ENCODE measurements around the gene ADGRL3.

The ADGRL3 gene

GRCh38 chr4:61877266-61877665, 677.1 kb downstream of the ADGRL3 start:
- intact Hi-C loops (cut with DNase I) = no loop called here
- no peak for DNase-seq

- DNase-seq = no peak
- intact Hi-C loops (cut with DNase I) = no loop called here
Measured at GRCh38 chr4:61877893-61878292, 677.8 kb downstream of the ADGRL3 start.

DNA sequence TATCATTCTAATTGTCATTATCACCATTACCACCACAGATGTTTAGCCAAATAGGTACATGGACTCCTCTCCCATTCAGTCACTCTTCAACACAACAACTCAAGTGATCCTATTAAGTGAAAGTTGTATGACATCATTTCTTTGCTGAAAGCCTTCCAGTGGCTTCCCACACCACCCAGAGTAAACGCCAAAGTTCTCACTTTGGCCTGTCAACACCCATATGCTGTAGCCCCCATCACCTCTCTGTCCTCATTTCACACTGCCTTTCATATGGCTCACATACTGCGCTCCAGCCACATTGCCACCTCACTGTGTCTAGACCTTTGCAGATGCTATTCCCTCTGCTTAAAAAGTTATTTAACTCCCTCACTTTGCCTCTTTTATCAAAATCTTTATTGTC, 682.3 kb downstream of the ADGRL3 start:
- no peak for DNase-seq
- intact Hi-C loops (cut with DNase I) = no loop called here

DNA sequence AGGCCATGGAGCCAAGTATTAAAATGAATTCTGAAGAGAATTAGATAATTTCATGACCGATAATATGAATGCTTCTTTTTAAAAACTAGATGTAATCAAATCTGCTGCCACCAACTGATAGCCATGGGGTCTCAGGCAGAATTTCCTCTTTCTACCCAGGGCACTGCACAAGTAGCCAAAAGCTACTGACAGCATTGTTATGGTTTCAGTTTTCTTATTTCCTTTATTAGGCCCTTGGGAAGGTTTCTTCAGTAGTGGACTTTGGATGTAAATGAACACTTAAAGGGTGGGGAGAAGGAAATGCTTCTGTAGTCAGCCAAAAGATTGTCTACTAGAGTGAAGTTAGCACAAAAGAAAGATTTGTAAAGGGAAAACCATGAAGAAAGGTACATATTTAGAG, 686.0 kb downstream of the ADGRL3 start:
- intact Hi-C loops (cut with DNase I) = no loop called here

DNA sequence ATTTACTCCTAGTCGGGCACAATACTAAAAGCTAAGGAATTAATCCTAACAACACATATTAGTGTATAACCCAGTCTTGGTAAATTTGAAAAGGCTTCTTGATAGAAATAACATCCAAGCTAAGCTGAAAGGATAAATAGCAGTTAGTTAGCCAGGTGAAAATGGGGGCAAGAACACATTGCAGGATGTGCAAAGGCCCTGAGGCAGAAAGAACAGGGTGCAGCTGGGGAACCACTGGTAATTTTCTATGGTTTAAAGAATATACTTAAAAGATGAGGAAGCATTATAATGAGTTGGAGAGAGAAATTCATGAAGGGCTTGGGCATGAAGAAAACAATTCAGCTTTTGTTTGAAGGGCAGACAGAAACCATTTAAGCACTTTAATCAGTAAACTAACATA, 689.0 kb downstream of the ADGRL3 start:
- DNase-seq = no peak
- intact Hi-C loops (cut with DNase I) = no loop called here

More for the DNA sequence above, 686.0 kb downstream of the ADGRL3 start:
- DNase-seq = no peak

DNA sequence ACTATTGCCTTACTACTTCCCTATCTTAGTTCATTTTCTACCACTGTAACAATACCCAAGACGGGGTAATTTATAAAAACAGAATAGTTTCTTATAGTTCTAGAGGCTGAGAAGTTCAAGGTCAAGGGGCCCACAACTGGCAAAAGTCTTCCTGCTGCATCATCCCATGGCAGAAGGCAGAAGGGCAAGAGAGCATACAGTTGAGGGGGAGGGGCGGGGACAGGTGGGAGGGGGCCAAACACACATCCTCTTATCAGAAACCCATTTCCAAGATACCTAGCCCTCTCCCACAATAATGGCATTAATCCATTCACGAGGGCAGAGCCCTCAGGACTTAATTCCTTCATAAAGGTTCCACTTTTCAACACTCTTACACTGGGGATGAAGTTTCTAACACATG, 690.2 kb downstream of the ADGRL3 start:
- DNase-seq = no peak
- intact Hi-C loops (cut with DNase I) = no loop called here

- intact Hi-C loops (cut with DNase I) = no loop called here
- DNase-seq = no peak
Measured at GRCh38 chr4:61891953-61892352, 691.8 kb downstream of the ADGRL3 start.

GRCh38 chr4:61896634-61897033, 696.5 kb downstream of the ADGRL3 start:
- no peak for DNase-seq
- intact Hi-C loops (cut with DNase I) = no loop called here

- intact Hi-C loops (cut with DNase I) = no loop called here
- DNase-seq = no peak
Measured at GRCh38 chr4:61909031-61909430, 708.9 kb downstream of the ADGRL3 start.

DNA sequence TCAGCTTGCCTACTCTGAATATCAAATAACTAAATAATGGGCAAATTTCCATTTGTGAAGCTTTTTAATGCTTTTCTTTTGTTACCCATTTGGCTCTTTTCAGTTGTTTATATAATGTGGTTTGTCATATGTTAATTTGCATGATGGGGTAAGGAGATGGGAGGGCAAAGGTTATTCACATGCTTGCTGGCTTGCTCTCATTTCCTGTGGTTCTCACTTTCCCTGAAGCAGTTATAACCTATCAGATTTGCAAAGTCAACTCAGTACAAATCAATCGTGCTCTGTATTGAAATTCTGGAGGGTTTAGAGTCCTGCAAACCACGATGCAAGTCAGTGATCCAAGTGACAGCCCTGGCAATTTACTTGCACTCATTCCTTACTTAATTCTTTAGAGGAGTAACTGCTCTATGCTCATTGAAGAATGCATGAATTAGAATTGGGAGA, 711.2 kb downstream of the ADGRL3 start:
- no peak for DNase-seq
- intact Hi-C loops (cut with DNase I) = no loop called here

GRCh38 chr4:61913619-61914018, 713.5 kb downstream of the ADGRL3 start:
- DNase-seq = no peak
- intact Hi-C loops (cut with DNase I) = no loop called here

DNA sequence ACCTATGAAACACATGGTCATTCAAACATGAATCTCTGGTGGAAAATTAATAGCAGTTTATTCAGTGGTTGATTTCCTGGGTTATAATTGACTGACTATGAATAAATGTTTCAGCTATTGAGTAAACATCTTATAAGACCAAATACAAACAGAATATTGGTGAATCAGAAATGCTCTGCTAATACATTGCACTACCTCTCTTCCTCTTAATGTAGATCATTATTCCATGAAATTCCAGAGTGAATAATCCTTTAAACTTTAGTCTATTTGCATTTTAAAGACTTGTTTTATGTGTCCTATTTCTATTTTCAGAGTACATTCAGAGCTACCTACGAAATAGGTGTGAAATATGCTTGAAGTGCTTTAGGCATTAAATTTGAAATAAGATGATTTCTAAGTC, 715.4 kb downstream of the ADGRL3 start:
- intact Hi-C loops (cut with DNase I) = no loop called here
- no peak for DNase-seq

GRCh38 chr4:61918507-61918906, 718.4 kb downstream of the ADGRL3 start:
- intact Hi-C loops (cut with DNase I) = no loop called here
- DNase-seq = no peak

DNA sequence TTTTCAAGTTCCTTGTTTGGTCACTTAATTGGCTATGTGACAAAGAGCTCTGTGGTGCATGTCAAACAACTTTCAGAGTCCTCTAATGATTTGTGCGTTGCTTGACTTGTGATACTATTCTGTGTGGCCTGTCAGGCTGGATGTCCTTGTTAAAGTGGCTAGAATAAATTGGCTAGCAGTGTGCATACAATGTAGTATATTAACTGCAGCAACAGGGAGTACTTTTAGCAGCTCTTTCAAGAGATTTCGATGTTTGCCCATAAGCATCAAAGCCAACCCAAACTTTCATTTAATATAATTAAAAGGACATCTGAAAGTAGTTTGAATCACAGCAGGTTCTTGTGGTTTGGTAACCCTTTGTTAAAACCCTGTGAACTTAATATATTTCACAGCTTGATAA, 718.9 kb downstream of the ADGRL3 start:
- intact Hi-C loops (cut with DNase I) = no loop called here
- DNase-seq = no peak

DNA sequence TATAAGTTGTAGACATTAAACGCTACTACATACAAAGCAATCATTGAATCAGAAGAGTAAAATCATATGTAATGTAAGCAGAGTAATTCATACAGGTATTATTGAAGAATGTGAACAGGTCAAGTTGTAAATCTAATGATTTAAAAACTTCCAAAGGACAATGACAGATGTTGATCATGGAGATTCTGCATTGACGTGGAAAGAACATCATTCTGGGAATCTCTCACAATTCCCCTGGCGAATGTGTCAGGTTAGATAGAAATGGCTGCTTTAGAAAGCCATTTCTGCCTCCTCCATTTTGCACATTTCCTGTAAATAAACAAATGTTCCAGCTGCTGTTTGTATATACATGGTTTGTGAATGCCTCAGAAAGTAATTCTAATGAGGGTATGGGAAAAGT, 719.4 kb downstream of the ADGRL3 start:
- intact Hi-C loops (cut with DNase I) = no loop called here
- DNase-seq = no peak

GRCh38 chr4:61921920-61922319, 721.8 kb downstream of the ADGRL3 start:
- intact Hi-C loops (cut with DNase I) = no loop called here

GRCh38 chr4:61922766-61923165, 722.6 kb downstream of the ADGRL3 start:
- DNase-seq = no peak
- intact Hi-C loops (cut with DNase I) = no loop called here

More at GRCh38 chr4:61921920-61922319, 721.8 kb downstream of the ADGRL3 start:
- DNase-seq = no peak

- DNase-seq = peak in 1 of 42 donors; percentile 14
- intact Hi-C loops (cut with DNase I) = no loop called here
Measured at GRCh38 chr4:61923179-61923578, 723.1 kb downstream of the ADGRL3 start.

GRCh38 chr4:61924131-61924530, 724.0 kb downstream of the ADGRL3 start:
- no peak for DNase-seq
- intact Hi-C loops (cut with DNase I) = no loop called here

DNA sequence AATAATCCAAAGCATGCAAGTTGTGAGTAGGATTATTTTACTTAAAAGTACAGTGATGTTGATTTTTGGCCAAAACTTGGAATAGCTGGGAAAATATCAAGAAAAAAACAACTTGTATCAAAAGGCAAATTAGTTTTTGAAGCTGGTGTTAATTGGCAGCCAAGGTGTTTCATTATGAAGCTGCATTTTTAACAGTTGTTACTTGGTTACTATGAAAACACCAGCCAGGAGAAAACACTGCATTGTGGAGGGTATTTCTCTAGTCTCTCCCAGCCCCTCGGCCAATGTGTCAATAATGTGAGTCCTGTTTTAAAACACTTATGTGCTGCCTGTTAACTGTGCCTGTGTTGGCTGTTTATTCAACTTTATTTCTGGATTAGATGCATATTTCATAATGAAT, 733.4 kb downstream of the ADGRL3 start:
- intact Hi-C loops (cut with DNase I) = no loop called here
- DNase-seq = peak in 2 of 42 donors; percentile 11 to 23

- intact Hi-C loops (cut with DNase I) = no loop called here
- no peak for DNase-seq
Measured at GRCh38 chr4:61934198-61934597, 734.1 kb downstream of the ADGRL3 start.

GRCh38 chr4:61938250-61938846, 738.2 kb downstream of the ADGRL3 start:
- intact Hi-C loops (cut with DNase I) = no loop called here
- peak in 36 of 42 donors; percentile 5 to 77 (median 37) for DNase-seq
